H1 (cell line): ENCODE data around the gene EPHA6. TPM values are rescaled to one million over a fixed set of nuclear protein-coding genes. Genes with fewer than 3 reads are reported as not detected.

ENCODE experiments used
- BCL11A ChIP-seq, 2 experiments: IDR thresholded peaks; one replicate each; pipeline ENCODE4 v1.6.1; 2011; ENCODE audit warnings: low read depth in 2 of 2, low read length in 2 of 2, mild to moderate bottlenecking in 2 of 2
- RFX5 ChIP-seq: IDR thresholded peaks from 2 replicates; pipeline ENCODE4 v1.6.1; 2011; ENCODE audit warnings: low read depth, low read length, improper control_type of control experiment, borderline replicate concordance
- SUZ12 ChIP-seq: fragments of 200-600 bp; sonication (generic); IDR thresholded peaks from 2 replicates; pipeline ENCODE4 v1.6.1; 2012; ENCODE audit warnings: mild to moderate bottlenecking, inconsistent platforms, low read length, moderate library complexity, mixed read lengths
- polyA plus RNA-seq, 7 experiments: library from polyadenylated mRNA; depleted of rRNA in 3 of 7; stranded (reverse) in 5 of 7; unstranded in 2 of 7; fragments of >200 nt in 5 of 7; fragments of 200-250 nt in 2 of 7; gene quantifications; 1 replicate in 5 of 7; 2 replicates in 1 of 7; 4 replicates in 1 of 7; pipeline versions ENCODE4 v1.2.1 to v1.2.3, GENCODE V29; 2011 to 2013; ENCODE audit warnings: missing spikeins in 2 of 7, mixed read lengths in 2 of 7
- total RNA-seq: library from RNA; stranded (reverse); fragmentation: NEBNext Ultra II Directional; extraction: Animal tissue kit (Norgen Biotek cat#: 25700); gene quantifications from 2 replicates; pipeline ENCODE4 v1.2.1, GENCODE V29; 2021

The EPHA6 gene
- total and polyA plus RNA-seq, 2 of the 8 experiments (the other 6 are each of a cell fraction or from before 2014, with no cell fraction given): 0.83 to 3.2 TPM

DNA sequence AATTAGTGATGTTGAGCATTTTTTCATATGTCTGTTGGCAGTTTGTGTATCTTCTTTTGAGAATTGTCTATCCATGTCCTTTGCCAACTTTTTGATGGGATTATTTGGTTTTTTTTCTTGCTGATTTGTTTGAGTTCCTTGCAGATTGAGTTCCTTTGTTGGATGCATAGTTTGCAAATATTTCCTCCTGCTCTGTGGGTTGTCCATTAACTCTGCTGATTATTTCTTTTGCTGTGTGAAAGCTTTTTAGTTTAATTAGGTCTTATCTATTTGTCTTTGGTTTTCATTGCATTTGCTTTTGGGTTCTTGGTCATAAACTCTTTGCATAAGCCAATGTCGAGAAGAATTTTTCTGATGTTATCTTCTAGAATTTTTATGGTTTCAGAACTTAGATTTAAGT, 414.6 kb downstream of the EPHA6 start (continued):
- TF ChIP-seq SUZ12 (no peak), RFX5 (no peak), BCL11A (IDR thresholded peaks at IDR 0.05; ENCODE audit: low read depth in 2 of 2, low read length in 2 of 2) (no peak)
- TF ChIP-seq, all 59 proteins: peak for 0
